Subcutaneous adipose tissue (tissue), 4 donors: Measurements from ENCODE around the gene ARSD. TPM values are rescaled to one million over a fixed set of nuclear protein-coding genes. Genes with fewer than 3 reads are reported as not detected.

Experiments
- total RNA-seq, 4 donors: library from RNA; depleted of rRNA; stranded (reverse); fragments of >200 nt; gene quantifications; one replicate each; pipeline ENCODE4 v1.1.0, GENCODE V29; 2016
- TF ChIP-seq, protein P1 (sequence below): fragments of 450-650 bp; IDR thresholded peaks from one replicate; pipeline ENCODE4 v1.5.1; 2016; ENCODE audit warnings: low read depth, mild to moderate bottlenecking, control low read depth, antibody characterized with exemption, moderate library complexity

The ARSD gene
- total RNA-seq, 4 donors from 2014 or later = 27.1 to 35.2 (median 34.5) TPM

- TF ChIP-seq, protein P1, sequence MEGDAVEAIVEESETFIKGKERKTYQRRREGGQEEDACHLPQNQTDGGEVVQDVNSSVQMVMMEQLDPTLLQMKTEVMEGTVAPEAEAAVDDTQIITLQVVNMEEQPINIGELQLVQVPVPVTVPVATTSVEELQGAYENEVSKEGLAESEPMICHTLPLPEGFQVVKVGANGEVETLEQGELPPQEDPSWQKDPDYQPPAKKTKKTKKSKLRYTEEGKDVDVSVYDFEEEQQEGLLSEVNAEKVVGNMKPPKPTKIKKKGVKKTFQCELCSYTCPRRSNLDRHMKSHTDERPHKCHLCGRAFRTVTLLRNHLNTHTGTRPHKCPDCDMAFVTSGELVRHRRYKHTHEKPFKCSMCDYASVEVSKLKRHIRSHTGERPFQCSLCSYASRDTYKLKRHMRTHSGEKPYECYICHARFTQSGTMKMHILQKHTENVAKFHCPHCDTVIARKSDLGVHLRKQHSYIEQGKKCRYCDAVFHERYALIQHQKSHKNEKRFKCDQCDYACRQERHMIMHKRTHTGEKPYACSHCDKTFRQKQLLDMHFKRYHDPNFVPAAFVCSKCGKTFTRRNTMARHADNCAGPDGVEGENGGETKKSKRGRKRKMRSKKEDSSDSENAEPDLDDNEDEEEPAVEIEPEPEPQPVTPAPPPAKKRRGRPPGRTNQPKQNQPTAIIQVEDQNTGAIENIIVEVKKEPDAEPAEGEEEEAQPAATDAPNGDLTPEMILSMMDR = no peak
Observed at GRCh38 chrX:2875136-2875481, 54.0 kb downstream of the ARSD start.

GRCh38 chrX:2874222-2875135, 54.7 kb downstream of the ARSD start:
- TF ChIP-seq, protein P1 = no peak

DNA sequence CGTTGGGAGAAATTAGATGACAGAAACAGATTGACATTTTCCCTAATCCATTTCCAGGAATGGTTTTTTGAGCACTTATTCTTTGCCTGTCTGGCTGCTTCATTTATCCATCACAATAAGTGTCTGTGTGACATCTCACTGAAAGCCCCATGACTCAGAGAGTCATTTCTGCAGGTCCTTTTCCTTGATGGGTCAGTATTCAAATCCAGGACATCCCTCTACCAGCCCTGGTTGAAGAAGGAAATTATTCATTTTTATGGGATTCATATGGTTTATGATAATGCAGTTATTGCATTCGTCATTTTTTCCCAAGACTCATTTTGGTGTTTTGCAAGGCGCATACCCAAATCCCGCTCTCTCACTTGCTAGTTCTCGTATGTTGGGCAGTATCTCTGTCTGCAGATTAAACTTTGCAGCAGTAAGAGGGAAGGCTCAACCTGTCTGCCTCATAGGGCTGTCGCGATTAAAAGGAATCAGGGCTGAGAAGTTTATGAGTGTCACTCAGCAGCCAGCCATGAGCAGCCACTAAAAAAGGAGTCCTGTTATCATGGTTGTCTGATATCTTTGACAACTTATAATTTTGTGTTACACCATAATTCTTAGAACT, 56.4 kb downstream of the ARSD start:
- TF ChIP-seq, protein P1 = no peak

DNA sequence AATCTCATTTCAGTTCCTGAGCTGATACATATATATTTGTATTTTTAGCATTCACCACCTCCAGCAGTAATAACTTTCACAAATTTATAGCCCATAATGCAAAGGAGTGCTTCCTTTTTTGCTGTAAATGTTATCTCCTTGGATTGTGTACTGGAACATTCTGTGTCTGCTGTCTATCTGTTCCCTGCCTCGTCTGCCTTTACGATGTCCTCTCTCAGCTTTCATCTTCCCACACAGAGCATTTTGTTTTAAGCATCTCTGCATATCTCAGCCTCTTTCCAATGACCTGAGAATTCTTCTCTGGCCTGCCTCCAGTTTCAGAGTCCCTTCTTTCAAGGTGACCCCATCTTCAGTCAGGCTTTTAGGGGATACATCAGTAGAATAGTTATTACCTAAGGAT, 57.3 kb downstream of the ARSD start:
- TF ChIP-seq, protein P1 = no peak

GRCh38 chrX:2870650-2871049, 58.5 kb downstream of the ARSD start:
- TF ChIP-seq, protein P1 = no peak

DNA sequence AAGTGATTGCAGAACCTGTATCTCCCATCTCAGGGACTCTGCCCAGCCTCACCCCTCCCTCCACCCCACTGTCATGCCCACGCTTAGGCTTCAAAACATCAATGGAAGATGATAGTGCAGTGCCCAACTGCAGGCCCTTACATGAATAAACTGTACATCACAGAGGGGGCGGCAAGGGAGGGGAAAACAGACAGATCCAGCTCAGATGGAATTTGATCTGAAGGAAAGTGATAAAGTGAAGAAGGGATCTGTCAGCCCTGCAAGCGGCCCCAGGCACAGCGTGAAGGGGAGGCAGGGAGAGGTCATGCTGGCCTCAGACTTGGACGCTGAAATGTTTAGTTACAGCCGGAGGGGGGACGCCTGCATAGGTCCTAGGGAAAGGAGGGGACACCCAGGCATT, 61.9 kb downstream of the ARSD start:
- TF ChIP-seq, protein P1 = no peak

DNA sequence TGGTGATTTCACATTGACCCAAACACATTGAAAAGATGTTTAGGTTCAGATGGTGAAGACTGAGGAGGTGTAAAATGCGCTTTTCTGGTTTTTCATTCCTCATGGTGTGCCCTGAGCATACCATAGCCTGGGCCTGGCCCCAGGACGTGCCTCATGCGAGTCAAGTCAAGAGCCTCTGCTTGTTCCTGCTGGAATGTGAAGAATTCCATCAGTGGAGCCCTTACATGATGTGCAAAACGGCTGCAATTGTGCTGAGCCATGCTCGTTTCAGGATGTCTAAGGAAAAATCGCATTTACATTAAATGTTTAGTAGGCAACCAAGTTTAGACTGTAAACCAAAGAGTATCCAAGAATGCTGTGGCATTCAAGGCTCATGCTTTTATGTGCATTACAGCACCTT, 65.5 kb downstream of the ARSD start:
- TF ChIP-seq, protein P1 = no peak
